ENCODE data around the gene KCNK5. TPM values are rescaled to one million over a fixed set of nuclear protein-coding genes. Genes with fewer than 3 reads are reported as not detected.

Gene KCNK5
- total and polyA plus RNA-seq, 9 of the 15 experiments (the other 6 are each of a cell fraction or from before 2014, with no cell fraction given), result 1.5 to 45.8 (median 25.8) TPM

DNA sequence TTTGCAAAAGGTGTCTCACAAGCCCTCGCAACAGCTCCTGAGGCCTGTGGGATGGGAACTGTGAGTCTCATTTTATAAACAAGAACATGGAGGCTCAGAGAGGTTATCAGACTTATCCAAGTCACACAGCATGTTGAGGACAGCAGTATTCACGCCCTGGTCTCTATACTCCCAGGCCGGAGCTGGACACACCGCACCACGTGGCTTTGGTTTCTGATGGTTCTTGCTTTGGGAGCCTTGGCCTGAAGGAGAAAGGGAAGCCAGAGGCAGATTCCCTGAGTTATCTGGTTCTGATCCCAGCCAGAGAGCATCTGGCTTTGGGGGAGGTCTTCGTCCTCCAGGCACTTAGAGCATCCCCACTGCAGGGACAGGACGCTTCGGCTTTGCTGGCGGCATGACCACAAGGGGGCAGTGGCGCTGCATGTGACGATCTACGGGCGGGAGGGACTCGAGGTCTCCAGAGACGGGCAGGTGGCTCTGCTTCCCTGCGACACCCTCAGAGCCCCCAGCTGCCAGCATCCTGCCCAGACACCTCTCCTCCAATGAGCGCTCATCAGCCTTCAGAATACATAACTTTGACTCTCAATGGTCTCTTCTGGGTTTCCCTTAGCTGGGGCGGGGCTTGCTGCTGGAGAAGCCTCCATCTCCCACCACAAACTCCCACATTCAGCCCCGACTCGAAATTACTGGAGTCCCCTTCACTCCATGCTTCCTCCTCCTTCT lies 62.9 kb downstream of the KCNK5 start:
- peak; percentile 89 to 95 (median 92) for DNase-seq (ENCODE audit: extremely low read depth in 1 of 4, low spot score in 3 of 4)
- Histone ChIP-seq H3K4me3 (no peak overlapping the region), H3K9me1 (ENCODE audit: control insufficient read depth, insufficient read depth, low read length) (no peaks in the 10 kb centered on the region), H3K27ac (ENCODE audit: extremely low read depth, low read depth, low read length) (no peak overlapping the region), H2AFZ (ENCODE audit: low read depth, low read length) (no peak overlapping the region), H3K9ac (ENCODE audit: insufficient read depth in 1 of 2, low read depth in 2 of 2, low read length in 2 of 2) (no peak overlapping the region), H3K4me1 (replicated peaks in 1 of 2; ENCODE audit: control insufficient read depth in 2 of 2, insufficient read depth in 2 of 2, low read length in 2 of 2) (no peaks in the 10 kb centered on the region), H3K36me3 (ENCODE audit: control insufficient read depth, insufficient read depth, low read length) (no peaks in the 10 kb centered on the region), H3K27me3 (ENCODE audit: control insufficient read depth in 2 of 2, insufficient read depth in 2 of 2, low read length in 2 of 2) (no peaks in the 10 kb centered on the region; a peak in 2 of 5 replicates), H3K4me2 (ENCODE audit: insufficient read depth, low read length) (no peak overlapping the region), H3K9me3 (replicated peaks; ENCODE audit: control insufficient read depth, insufficient read depth, low read depth, low read length) (peaks cover 1% of the 10 kb centered on the region; the same call in 1 of the 2 replicates), H4K20me1 (replicated peaks; ENCODE audit: control insufficient read depth, insufficient read depth, low read length) (peaks cover 6% of the 10 kb centered on the region; the same call in 1 of the 2 replicates), H3K79me2 (ENCODE audit: control insufficient read depth, insufficient read depth, low read length) (no peaks in the 10 kb centered on the region)
- ATAC-seq, result peak; percentile 99
- peak; percentile 94 for FAIRE-seq
- POLR2A ChIA-PET, result interaction anchor here (0.6 to 1.1 kb wide), 4 partner anchors 11 to 139 kb away, joined by 3 to 4 read pairs (median 3); no protein-coding TSS in a partner anchor
- CTCF ChIA-PET (ENCODE audit: low intra/inter-chr PET ratio), result interaction anchor here (0.5 to 5.2 kb wide), 10 partner anchors 21 to 1306 kb away, joined by 3 to 84 read pairs (median 5); no protein-coding TSS in a partner anchor
- WGBS (ENCODE audit: insufficient coverage, low coverage, missing lambda C conversion rate), result 21% methylated on average over 20 of the region's 20 CpGs
- BruUV-seq (replicated peaks), result no TSS peak
- in situ Hi-C loops (cut with MboI), result loop anchor here (5.0 to 10.0 kb wide), 2 partner anchors 136 to 172 kb away; no protein-coding TSS in a partner anchor
- intact Hi-C loops (cut with micrococcal nuclease), result loop anchor here (1.0 to 10.0 kb wide), 4 partner anchors 61 to 292 kb away; partner anchors contain the start of gene KCNK5
- TF ChIP-seq ARID2 (IDR thresholded peaks at IDR 0.05), result peak; percentile 99
- TF ChIP-seq RCOR1 (IDR thresholded peaks at IDR 0.05; ENCODE audit: borderline replicate concordance in 1 of 2, low read depth in 2 of 2, low read length in 2 of 2), result peak in 1 of 2 experiments; percentile 54; a peak in 1 of 4 replicates
- TF ChIP-seq, protein P1, sequence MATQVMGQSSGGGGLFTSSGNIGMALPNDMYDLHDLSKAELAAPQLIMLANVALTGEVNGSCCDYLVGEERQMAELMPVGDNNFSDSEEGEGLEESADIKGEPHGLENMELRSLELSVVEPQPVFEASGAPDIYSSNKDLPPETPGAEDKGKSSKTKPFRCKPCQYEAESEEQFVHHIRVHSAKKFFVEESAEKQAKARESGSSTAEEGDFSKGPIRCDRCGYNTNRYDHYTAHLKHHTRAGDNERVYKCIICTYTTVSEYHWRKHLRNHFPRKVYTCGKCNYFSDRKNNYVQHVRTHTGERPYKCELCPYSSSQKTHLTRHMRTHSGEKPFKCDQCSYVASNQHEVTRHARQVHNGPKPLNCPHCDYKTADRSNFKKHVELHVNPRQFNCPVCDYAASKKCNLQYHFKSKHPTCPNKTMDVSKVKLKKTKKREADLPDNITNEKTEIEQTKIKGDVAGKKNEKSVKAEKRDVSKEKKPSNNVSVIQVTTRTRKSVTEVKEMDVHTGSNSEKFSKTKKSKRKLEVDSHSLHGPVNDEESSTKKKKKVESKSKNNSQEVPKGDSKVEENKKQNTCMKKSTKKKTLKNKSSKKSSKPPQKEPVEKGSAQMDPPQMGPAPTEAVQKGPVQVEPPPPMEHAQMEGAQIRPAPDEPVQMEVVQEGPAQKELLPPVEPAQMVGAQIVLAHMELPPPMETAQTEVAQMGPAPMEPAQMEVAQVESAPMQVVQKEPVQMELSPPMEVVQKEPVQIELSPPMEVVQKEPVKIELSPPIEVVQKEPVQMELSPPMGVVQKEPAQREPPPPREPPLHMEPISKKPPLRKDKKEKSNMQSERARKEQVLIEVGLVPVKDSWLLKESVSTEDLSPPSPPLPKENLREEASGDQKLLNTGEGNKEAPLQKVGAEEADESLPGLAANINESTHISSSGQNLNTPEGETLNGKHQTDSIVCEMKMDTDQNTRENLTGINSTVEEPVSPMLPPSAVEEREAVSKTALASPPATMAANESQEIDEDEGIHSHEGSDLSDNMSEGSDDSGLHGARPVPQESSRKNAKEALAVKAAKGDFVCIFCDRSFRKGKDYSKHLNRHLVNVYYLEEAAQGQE (IDR thresholded peaks at IDR 0.05; ENCODE audit: borderline replicate concordance), result peak; percentile 96
- TF ChIP-seq, protein P1 (CRISPR knock-in tag; IDR thresholded peaks at IDR 0.05; ENCODE audit: low read depth), result no peak
- TF ChIP-seq SIRT6 (IDR thresholded peaks at IDR 0.05; ENCODE audit: low read depth, low read length), result no peak
- TF ChIP-seq, protein P2, sequence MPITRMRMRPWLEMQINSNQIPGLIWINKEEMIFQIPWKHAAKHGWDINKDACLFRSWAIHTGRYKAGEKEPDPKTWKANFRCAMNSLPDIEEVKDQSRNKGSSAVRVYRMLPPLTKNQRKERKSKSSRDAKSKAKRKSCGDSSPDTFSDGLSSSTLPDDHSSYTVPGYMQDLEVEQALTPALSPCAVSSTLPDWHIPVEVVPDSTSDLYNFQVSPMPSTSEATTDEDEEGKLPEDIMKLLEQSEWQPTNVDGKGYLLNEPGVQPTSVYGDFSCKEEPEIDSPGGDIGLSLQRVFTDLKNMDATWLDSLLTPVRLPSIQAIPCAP (CRISPR knock-in tag; IDR thresholded peaks at IDR 0.05; ENCODE audit: borderline replicate concordance), result no peak
- TF ChIP-seq MYC (IDR thresholded peaks at IDR 0.05; ENCODE audit: low read depth, low read length), result peak; percentile 12; the same call in 1 of the 2 replicates
- no peak for TF ChIP-seq MYC (CRISPR knock-in tag; IDR thresholded peaks at IDR 0.05; ENCODE audit: borderline replicate concordance, low read depth)
- peak; percentile 10 for TF ChIP-seq ZFP36 (IDR thresholded peaks at IDR 0.05; ENCODE audit: low read depth, low read length, partially characterized antibody)
- no peak for TF ChIP-seq ZNF347 (CRISPR knock-in tag; IDR thresholded peaks at IDR 0.05; ENCODE audit: low read depth)
- no peak for TF ChIP-seq FOXK2 (conservative IDR thresholded peaks at IDR 0.05 in 1 of 2, IDR thresholded peaks at IDR 0.05 in 1 of 2; ENCODE audit: low read depth in 2 of 2)
- TF ChIP-seq XRCC5 (IDR thresholded peaks at IDR 0.05; ENCODE audit: low read depth, low read length), result peak; percentile 73; the same call in 1 of the 2 replicates
